Neural progenitor cell (in vitro differentiated cells): ENCODE data around the gene TJP1.

Experiments used
- CTCF ChIP-seq: fragments of 200-600 bp; sonication (generic); IDR thresholded peaks from 2 replicates; pipeline ENCODE4 v1.5.1; 2017; ENCODE audit warnings: antibody characterized with exemption, mild to moderate bottlenecking
- EZH2 ChIP-seq: fragments of 200-600 bp; sonication (generic); IDR thresholded peaks from 2 replicates; pipeline ENCODE4 v1.6.1; 2017; ENCODE audit warnings: antibody characterized with exemption, mild to moderate bottlenecking, moderate library complexity
- EZH2phosphoT487 ChIP-seq: fragments of 200-600 bp; sonication (generic); IDR thresholded peaks from 2 replicates; pipeline ENCODE4 v1.6.1; 2017; ENCODE audit warnings: antibody characterized with exemption

- no peak for TF ChIP-seq EZH2
- no peak for TF ChIP-seq CTCF
- no peak for TF ChIP-seq EZH2phosphoT487
Measured at GRCh38 chr15:29871401-29871800, 49.1 kb upstream of the TJP1 start.
